Measurements from ENCODE around the gene PRAF2. TPM values are rescaled to one million over a fixed set of nuclear protein-coding genes. Genes with fewer than 3 reads are reported as not detected.
A peak's percentile ranks its signal among the peaks of the same experiment; 100 is the strongest.

The PRAF2 gene
- total RNA-seq, 1 donor from 2014 or later, result 24.1 TPM

DNA sequence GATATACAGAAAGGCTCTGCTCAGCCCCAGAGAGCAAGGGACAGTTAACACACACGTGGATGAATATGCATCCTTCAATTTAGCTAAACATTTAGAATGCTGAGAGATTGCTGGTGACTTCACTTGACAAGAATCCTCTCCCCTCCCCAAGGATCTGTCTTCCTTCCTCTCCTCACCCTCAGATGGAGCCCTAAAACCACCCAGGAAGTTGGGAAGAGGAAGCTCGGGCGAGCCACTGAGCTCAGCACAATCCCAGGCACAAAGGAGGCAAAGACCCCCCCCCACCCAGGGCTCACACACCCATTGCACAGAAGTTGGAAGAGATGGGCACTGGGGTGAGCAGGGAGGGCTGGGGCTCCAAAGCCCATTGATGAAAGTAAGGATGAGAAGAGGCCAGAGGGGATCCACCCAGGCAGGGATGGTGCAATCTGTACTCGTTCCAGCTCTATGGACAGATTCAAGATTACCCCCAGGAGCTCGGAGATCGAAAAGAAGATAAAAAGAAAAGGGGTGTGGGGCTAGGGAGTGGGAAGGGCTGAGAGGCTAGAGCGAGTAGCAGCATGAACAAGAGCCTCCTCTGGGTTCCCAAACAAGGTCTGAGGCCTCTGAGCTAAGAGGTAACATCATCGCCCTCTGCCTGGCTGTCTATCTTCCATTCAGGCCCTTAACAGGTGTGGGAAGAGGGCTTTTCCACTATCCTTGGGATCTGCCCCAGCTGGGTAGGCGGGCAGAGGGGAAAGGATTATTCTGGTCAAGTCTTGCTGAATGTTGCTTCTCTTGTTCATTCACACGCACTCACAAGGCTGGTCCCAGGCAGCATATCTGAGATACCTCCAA, 31.8 kb downstream of the PRAF2 start:
- Histone ChIP-seq H3K4me1 (peaks cover 20% of the 10 kb centered on the region), H3K9me3 (no peaks in the 10 kb centered on the region), H3K4me3 (peak overlapping the region; percentile 59 to 83), H3K27me3 (no peaks in the 10 kb centered on the region), H3K36me3 (peaks cover 0 to 18% of the 10 kb centered on the region in 2 donors), H3K27ac (peak overlapping the region; percentile 95)
- DNase-seq (ENCODE audit: extremely low spot score in 2 of 2), result no peak
- intact Hi-C loops (cut with DNase I), result loop anchor here (5.0 kb wide), 1 partner anchor 85 kb away; the partner anchor contains the start of gene OTUD5
- peak in 1 of 2 donors; percentile 29 for TF ChIP-seq POLR2AphosphoS5 (IDR thresholded peaks at IDR 0.05; ENCODE audit: insufficient read depth in 1 of 2, low read depth in 1 of 2)
- TF ChIP-seq, protein P1, sequence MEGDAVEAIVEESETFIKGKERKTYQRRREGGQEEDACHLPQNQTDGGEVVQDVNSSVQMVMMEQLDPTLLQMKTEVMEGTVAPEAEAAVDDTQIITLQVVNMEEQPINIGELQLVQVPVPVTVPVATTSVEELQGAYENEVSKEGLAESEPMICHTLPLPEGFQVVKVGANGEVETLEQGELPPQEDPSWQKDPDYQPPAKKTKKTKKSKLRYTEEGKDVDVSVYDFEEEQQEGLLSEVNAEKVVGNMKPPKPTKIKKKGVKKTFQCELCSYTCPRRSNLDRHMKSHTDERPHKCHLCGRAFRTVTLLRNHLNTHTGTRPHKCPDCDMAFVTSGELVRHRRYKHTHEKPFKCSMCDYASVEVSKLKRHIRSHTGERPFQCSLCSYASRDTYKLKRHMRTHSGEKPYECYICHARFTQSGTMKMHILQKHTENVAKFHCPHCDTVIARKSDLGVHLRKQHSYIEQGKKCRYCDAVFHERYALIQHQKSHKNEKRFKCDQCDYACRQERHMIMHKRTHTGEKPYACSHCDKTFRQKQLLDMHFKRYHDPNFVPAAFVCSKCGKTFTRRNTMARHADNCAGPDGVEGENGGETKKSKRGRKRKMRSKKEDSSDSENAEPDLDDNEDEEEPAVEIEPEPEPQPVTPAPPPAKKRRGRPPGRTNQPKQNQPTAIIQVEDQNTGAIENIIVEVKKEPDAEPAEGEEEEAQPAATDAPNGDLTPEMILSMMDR (IDR thresholded peaks at IDR 0.05), result no peak
- no peak for TF ChIP-seq POLR2A (IDR thresholded peaks at IDR 0.05)

DNA sequence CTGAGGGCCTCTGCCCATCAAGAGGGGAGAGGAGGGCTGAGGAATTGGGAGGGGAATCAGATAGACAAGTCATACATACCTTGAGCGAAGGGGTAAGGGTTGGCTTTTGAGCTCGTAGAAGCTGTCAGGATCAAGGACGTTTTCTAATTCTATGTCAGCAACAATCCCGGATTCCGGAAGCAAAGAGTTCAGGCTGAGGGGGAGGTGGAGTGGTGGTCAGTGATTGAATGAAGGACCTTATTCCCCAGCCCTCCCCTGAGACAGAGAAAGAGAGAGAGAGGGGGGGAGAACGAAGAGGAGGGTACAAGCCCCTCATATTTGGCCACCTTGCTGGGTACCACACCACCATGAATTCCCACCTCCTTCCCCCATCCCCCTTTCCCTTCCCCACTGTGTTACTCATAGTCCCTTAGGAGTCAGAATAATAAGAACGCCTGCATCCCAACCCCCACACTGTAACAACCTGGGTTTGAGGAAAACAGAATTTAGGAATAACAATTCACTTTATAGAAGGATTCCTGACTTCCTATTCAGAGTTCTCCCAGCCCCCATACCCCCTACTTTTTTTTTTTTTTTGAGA, 33.3 kb downstream of the PRAF2 start:
- H3K4me1 ChIP-seq, result peaks cover 20% of the 10 kb centered on the region
- DNase-seq (ENCODE audit: extremely low spot score in 2 of 2), result no peak
- TF ChIP-seq, protein P1 (IDR thresholded peaks at IDR 0.05), result no peak
- TF ChIP-seq POLR2A (IDR thresholded peaks at IDR 0.05) (no peak), POLR2AphosphoS5 (IDR thresholded peaks at IDR 0.05; ENCODE audit: insufficient read depth in 1 of 2, low read depth in 1 of 2) (no peak)
- H3K9me3 ChIP-seq, result no peaks in the 10 kb centered on the region
- H3K27ac ChIP-seq, result peak overlapping the region; percentile 95
- intact Hi-C loops (cut with DNase I), result loop anchor here (5.0 kb wide), 1 partner anchor 83 kb away; the partner anchor contains the start of gene OTUD5
- H3K27me3 ChIP-seq, result no peaks in the 10 kb centered on the region
- H3K36me3 ChIP-seq, result peaks cover 0 to 25% of the 10 kb centered on the region in 2 donors
- peak overlapping the region; percentile 59 to 83 for H3K4me3 ChIP-seq

DNA sequence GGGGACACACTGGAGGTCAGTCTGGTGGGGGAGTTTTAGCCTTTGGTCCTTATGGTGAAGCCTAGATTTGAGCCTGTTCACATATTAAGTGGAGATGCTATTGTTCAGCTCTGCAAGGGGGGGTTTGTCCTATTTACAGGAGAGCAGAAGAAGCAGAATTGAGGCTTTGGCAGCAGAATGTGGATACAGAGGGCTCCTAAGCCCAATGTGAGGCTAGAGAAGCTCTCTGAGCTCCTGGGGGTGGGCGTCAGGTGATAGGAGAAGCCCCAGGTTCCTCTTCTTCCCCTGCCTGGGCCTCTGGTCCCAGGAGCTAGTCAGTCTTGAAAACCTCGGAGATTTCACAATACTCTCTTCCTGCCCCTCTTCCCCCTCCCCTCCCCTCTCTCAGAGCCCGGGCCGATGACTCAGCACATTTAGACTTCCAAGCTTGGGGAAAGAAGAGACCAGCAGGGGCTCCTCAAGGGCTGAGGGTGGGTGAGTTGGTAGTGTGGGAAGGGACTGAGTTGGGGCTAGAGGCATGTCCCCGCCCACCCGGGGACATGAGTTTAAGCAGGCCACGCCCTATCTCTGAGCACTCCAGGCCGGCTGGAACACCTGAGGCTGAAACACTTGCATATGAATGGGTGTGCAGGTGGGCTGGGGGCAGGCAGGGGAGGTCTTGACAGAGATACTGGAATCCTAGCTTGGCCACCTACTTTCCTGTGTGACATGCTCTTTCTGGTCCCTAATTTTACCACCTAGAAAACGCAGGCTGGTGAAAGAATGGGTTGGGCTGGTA, 34.0 kb downstream of the PRAF2 start:
- Histone ChIP-seq H3K27me3 (no peaks in the 10 kb centered on the region), H3K36me3 (peaks cover 0 to 26% of the 10 kb centered on the region in 2 donors), H3K27ac (peak overlapping the region; percentile 95), H3K4me3 (peak overlapping the region; percentile 59 to 83), H3K9me3 (no peaks in the 10 kb centered on the region), H3K4me1 (peaks cover 20% of the 10 kb centered on the region)
- intact Hi-C loops (cut with DNase I), result loop anchor here (5.0 kb wide), 1 partner anchor 82 kb away; the partner anchor contains the start of gene OTUD5
- DNase-seq (ENCODE audit: extremely low spot score in 2 of 2), result peak in 1 of 2 donors; percentile 96
- TF ChIP-seq, protein P1 (IDR thresholded peaks at IDR 0.05), result no peak
- TF ChIP-seq POLR2AphosphoS5 (IDR thresholded peaks at IDR 0.05; ENCODE audit: insufficient read depth in 1 of 2, low read depth in 1 of 2), result peak; percentile 51 to 75

DNA sequence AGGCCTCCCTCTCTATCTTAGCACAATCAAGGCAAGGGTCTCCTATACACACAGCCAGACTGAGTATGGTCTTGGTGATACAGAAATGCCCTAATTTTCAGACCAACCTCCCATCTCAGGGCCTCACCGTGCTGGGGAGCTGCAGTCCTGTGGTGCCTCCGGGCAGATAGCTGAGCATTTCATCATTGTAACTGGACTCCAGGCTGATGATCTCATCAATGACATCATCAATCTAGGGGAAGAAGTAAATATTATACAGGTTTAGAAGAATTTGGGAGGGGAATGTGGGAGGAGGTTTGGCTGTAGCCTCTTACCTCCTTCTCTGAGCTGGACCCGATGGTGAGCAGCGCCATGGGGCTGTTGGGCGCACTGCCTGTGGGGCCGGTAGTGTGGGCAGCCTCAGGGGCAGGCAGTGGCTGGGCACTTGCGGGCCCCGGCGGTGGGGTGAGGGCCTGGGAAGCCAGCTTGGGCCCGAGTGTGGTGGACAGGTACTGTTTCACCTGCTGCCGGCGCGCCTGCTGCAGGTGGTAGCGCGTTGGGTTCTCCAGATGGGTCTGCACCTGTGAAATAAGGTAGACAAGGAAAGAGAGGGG, 35.8 kb downstream of the PRAF2 start:
- no peak overlapping the region for H3K4me3 ChIP-seq
- H3K4me1 ChIP-seq, result peaks cover 20% of the 10 kb centered on the region
- H3K36me3 ChIP-seq, result peaks cover 0 to 41% of the 10 kb centered on the region in 2 donors
- TF ChIP-seq, protein P1 (IDR thresholded peaks at IDR 0.05), result no peak
- TF ChIP-seq POLR2A (IDR thresholded peaks at IDR 0.05) (no peak), POLR2AphosphoS5 (IDR thresholded peaks at IDR 0.05; ENCODE audit: insufficient read depth in 1 of 2, low read depth in 1 of 2) (no peak)
- H3K27me3 ChIP-seq, result no peaks in the 10 kb centered on the region
- no peaks in the 10 kb centered on the region for H3K9me3 ChIP-seq
- intact Hi-C loops (cut with DNase I), result no loop called here
- peak overlapping the region; percentile 95 for H3K27ac ChIP-seq
- DNase-seq (ENCODE audit: extremely low spot score in 2 of 2), result no peak

Data from vagina (tissue), 2 donors.